GM19023 (cell line): ENCODE data around the gene DNAL4.

Experiments used
- ATAC-seq: cut with Tn5 transposase; IDR thresholded peaks from one replicate; pipeline ENCODE4 v1.9.1; 2021; ENCODE audit warnings: mild to moderate bottlenecking, moderate library complexity; ENCODE audit not compliant: unreplicated experiment

The DNAL4 gene

DNA sequence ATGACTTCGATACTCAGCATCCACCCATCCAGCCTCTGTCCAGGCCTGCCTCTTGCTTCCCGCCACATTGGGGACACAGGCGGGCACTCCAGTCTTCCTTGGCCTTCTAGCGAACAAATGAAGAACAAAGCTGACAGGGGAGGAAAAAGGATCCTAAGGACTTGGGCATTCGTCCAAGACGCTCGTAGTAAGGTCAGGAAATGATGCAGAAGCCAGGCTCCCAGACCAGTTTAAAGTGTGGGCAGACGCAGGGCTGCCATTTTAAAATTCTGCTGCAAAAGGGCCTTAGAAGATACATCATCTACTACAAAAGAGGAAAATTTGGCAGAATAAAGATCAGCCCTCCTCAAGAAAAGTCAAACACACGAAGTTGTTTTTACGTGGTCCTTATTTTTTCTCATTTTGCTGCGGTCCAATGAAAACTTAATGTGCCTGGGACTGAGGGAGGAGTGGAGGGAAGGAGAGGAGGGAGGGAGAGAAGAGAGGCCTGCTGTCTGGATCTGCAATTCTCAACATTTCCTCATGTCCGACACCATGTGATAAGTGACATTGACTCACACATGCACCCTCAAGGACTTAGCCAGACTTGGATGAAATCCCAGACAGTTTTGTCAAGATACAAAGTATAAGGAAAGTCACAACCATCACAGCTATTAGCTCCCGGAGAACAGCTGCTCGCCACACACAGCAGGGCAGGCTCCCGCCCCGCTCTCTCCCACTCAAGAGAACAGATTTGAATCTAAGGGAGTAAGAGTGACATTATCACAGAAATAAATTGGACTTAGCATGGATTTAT lies 5.7 kb downstream of the DNAL4 start:
- ATAC-seq, result no peak

DNA sequence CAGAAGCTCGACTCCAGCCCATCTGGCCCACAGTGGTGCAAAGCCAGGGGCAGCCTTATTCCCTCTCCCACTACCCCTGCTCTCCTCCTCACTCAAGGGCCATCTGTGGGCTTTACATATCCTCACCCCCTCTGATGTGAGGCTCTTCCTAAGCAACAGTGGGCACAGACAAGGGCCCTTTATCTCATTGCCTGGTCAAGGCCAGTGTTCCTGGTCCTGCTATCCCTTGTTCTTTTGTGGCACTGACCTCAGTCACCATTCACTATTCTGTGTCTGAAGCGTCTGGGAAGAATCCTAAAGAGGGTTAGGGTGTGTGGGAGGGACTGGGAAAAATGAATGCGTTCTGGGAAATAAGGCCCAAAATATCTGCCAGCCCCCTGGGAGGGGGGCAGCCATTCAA lies 7.3 kb downstream of the DNAL4 start:
- no peak for ATAC-seq

DNA sequence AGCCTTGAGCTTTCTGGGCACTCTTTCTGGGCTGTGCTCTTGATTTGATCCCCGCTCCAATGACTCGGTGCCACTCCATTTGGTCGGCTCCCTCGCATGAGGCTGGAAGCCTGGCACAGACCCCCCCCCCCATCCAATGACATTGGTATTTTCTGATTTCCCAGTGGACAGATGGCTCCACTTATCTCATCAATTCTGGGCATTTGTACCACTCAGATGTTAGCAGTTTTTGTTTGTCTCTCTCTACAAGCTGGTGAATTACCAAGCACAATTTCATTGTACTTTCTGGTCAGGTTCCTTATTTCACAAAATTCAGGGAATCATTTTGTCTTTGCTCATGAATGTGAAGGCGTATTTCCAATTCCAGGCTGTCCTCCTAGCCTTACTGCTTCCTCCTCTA lies 9.1 kb downstream of the DNAL4 start:
- no peak for ATAC-seq

DNA sequence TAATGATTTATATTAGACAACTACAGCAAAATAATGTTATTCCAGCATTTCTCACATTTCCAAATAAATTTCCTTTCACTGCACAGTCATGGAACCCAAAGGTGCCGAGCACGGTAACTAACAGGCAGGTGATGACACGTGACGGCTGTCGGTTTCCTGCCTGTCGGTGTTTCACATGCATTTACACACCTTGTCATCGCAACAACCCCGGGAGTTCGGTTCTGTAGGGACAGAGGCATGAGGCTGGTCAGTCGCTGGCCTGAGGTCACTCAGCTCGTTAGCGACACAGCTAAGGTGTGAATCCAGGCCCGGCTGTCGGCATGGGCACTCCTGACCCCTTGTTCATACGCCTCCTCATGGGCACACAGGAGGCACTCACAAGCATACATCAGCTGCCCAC lies 9.9 kb downstream of the DNAL4 start:
- no peak for ATAC-seq

DNA sequence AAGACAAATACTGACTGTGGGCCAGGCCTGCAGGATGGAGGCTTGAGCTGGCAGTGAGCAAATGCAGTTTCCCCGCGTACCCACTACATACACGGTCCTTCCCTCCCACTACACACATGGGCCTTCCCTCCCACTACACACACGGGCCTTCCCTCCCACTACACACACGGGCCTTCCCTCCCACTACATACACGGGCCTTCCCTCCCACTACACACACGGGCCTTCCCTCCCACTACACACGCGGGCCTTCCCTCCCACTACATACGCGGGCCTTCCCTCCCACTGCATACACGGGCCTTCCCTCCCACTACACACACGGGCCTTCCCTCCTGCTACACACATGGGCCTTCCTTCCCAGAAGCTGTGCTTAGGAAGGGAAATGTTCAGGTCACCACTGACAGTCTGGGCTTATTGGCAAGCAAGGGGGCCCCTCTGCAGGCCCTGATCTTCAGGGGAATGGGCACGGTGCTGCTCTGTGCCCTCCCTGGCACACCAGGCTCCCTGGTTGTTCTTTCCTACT lies 10.8 kb downstream of the DNAL4 start:
- ATAC-seq, result no peak

DNA sequence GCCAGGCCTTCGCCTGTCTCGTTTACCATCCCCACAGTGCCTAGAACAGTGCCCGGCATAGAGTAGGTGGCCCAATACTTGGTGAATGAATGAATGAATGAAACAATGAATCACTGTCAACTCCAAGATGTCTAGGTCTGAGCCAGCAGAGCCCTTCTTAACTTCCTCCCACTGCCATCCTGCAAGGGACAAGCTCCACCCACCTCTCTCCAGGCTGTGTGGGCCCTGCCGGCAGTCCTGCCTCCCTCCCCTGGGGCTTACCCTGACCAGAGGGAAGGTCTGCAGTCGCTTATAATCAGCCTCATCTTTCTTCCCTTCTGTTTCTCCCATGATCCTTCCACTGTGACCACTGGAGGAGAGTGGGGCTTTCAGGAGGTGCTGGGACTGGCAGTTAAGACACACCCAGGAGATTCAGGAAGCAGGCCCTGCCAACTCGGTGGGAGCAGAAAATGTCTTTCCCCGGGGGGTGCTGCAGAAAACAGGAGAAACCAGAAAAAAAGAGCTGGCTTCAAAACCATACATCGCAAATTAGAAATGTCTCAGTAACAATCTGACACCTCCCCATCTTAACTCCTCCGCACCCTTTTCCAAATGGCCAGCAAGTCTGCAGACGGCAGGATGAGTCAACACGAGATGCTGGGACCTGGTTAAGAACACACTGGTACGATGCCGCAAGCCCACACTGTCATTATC lies 11.4 kb downstream of the DNAL4 start:
- ATAC-seq, result no peak

DNA sequence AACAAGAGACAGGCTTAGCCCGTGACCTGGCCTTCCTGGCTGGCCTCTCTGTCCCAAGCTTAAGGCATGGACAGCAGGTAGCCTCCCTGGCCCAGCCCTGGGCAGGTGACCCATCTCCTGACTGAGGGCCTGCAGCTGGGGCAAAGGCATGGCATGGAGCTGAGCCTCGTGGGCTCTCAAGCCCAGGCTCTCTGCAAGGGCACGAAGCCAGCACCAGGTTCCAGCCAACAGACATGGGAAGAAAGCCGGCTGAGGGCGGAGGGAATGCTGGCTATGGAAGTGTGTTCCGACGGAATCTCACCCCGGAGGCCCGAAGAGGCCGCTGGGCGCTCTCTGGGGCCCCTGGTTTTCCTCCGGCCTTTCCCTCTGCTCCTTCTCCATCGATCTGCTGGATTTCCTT lies 12.9 kb downstream of the DNAL4 start:
- ATAC-seq, result no peak

DNA sequence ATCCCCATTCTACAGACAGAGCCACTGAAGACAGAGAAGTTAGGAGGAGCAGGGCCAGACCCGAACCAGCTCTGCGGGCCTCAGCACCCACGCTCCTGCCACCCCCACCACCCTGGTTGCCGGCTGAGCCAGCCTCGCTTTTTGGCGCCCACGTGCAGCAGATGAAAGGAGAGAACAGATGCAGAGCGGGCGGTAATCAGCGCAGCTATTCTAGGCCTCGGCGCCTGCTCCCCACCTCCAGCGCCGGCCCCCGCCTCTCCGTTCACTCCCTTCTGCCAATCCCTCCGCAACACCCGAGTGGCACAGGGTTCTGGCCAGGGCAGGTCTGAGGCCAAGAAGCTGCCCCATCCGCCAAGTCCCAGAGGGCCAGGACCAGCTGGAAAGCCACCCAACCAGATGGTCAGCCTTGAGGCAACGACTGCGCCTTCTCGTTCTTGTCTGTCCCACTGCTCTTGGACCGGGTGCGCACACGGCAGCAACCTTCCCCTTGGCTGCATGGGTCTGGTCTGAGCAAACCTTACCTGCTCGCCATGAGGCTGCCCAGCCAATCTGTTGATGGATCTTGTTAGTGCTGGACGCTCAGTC lies 16.8 kb downstream of the DNAL4 start:
- no peak for ATAC-seq

DNA sequence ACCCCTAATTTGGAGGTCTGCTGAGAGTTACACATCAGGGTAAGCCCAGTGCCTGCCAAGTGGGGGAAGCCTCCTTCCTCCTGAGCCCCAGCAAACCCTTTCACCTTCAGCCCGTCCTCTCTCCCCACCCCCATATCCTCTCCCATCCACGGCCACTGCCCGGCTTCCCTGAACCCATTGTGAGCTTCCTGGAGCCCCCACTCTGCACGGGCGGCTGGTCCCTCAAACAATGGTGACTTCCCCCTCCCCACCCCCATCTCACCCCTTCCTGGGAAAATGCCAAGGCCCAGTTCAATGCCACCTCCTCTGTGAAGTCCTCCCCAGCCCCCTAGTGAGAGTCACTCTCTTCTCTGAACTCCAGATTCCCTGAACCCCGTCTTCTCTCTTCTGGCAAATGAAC lies 17.9 kb downstream of the DNAL4 start:
- no peak for ATAC-seq

DNA sequence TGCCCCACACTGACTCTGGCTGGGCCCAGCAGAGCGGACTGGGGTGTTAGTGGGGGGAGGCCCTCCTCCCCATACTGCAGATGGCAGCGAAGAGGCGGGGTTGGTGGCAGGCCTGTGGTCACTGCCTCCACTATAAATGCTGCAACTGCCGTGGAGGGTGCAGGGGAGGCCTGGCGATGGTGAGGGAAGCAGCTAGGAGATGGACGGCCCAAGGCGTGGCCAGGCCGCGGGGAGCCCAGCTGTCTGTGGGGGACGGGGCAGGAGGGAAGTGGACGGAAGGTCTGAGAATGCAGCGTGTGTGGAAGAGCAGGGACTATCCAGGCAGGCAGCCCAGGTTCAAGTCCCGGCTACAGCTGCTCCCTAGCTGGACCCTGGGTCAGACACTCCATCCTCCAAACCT lies 18.3 kb downstream of the DNAL4 start:
- no peak for ATAC-seq

DNA sequence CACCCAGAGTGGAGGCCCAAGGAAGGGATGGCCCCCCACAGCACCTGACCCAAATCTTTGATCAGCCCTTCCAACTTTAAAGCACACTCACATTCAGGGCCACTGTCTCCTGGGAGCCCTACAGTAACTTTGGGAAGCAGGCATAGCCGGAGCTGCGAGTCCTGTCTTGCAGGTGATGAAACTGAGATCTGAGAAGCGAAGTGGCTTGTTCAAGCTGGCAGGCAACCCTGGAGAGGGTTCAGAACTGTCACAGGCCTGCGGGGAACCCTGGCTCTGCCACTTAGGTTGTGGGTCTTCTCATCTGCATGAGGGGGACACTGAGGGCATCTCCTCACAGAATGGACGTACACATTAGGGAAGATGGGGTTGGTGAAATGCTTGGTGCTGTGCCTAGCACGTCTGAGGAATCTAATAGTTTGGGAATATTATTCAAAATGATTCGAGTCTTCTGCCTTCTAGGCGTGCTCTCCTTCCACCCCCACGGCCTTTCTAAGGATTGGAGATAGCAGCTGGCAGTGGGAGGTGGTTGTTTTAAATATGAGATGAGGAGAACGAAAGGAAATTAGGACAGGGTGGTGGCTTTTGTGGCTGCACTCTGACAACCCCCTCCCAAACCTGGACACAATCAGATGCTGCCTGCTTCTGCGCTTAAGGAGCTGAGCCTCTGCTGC lies 19.3 kb downstream of the DNAL4 start:
- ATAC-seq, result no peak

DNA sequence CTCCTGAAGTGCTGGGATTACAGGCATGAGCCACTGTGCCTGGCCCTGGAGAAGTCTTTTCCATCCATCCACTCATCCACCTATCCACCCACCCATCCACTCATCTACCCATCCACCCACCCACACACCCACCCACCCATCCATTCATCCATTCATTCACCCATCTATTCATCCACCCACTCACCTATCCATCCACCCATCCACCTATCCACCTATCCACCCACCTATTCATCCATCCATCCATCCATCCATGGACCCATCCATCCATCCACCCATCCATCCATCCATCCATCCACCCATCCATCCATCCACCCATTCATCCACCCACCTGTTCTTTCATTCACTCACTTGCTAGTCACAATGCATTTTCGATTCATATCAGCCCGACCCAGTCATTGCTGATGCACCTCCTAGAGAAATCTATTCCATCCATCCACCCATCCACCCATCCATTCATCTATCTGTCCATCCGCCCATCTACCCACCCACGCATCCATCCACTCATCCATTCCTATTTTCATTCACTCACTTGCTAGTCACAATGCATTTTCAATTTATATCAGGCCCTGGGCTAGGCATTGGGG lies 20.5 kb downstream of the DNAL4 start:
- no peak for ATAC-seq

DNA sequence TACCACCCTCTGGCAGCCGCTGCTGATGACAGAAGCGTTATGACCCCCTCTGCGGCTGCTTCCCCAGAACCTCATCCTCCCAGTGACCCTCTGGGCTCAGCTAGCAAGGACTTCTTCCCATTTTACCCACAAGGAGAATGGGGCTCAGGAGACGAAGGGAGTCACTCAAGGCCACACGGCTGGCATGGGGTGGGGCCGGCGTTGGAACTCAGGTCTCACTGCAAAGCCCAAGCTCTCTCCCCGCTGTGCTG lies 21.4 kb downstream of the DNAL4 start:
- ATAC-seq, result no peak

DNA sequence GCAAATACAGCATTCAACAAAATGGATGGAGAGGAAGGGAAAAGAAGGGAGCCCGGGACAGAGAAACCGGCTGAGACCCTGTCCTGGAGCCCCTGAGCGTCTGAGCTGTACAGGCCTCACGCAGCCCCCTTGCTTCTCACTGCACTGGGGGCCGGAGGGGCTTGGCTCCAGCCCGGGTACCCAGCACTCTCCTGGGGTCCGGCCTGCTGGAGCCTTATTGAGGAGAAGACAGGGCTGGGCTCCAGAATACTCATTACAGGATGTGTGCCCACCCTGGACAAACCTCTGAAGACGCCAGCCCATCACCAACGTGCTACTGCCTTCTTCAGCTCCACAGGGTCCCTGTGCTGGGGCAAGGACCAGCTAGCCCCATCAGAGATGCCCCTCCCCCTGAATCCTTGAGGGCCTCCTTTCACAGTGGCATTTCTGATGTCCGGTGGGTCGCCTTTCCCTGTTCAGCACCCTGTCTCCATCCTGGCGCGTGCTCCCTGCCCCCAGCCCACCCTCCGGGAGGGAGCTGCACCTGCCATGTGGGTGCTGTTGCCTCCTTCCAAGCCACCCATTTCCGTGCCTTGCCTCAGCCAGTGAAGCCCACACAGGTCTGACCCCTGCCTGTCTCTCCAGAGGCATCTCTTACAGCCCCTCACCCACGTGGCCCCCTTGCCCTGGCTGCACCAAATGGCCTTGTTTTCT lies 23.5 kb downstream of the DNAL4 start:
- no peak for ATAC-seq

DNA sequence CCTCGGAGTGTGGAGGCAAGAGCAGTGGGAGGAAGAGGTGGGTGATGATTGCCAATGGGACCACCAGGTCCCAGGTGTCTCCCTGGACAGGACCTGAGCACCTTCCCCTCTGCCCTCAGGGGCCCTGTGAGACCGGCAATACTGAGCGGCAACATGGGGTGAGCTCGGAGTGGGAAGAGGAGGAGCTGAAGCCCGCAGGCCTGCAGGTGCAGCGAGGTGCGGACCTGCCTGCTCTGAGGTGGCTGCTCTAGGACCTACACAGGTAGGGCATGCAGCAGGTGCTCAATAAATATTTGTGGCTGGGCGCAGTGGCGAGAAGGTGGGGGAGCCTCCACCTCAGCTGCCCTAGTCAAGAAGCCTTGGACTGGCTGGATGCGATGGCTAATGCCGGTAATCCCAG lies 25.9 kb downstream of the DNAL4 start:
- ATAC-seq, result no peak

DNA sequence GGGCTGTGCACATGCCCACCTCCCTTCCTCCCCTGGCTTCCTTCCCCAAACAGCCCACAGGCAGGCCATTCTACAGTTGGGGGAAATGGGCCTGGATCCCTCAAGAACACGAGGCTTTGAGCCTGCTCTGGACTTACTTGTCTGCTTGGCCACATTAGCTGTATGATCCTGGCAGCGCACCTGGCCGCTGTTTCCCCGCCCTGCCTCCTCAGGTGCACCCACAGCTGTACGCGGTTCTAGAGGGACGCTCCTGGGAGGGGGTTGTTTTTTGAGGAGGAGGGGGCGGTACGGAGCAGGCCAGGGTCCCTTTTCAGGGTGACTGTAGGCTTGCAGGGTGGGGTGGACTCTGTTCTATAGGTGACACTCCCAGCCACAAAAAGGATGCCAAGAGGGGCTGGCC lies 26.6 kb downstream of the DNAL4 start:
- ATAC-seq, result no peak

DNA sequence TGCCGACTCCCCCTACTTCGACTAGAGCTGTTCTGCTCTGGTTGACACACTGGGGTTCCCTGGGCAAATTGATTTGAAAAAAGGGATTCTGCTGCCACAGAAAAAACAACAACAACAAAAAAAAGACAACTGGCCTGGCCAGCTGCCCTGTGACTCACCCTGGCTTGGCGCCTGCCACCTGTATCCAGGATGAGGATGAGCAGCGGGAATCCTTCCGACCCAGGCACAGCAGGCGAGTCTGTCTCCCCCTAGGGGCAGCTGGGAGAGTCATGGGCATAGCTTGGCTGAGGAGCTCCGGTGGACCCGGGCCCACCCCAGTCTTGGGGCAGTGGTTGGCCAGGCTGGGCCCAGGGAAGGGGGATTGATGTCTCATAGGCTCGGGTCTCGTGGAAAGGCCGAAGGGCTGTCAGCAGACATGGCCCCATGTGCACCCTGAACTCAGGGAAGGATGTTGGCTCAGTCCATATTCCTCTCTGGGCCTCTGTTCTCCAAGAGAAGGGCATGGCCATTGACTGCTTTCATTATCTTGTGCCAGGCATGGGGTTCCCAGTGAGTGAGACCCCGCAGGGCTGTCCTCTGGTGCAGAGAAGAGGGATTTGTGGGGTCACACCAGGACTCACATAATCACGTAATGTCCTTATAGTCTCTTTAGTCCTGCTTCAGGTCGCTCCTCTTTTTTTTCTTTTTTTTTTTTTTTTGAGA lies 27.7 kb downstream of the DNAL4 start:
- ATAC-seq, result no peak

DNA sequence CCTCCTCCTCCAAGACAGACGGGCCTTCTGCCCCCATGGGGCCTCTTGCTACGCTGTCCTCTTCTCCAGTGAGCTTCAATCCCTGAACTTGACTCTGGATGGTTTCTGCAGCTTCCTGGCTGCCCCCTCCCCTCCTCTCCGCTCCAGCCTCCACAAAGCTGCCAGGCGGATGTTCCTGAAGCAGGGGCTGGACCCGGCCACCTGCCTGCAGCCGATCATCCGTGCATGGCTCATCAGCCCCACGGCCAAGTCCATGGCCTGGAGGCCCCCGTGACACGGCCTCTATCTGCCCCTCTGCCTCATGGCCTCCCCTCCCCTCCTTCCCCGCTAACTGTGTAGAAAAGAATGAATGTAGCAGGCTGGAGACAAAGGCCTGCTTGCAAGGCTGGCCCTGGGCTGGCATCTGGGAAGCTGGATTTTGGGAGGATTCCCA lies 31.4 kb downstream of the DNAL4 start:
- no peak for ATAC-seq

DNA sequence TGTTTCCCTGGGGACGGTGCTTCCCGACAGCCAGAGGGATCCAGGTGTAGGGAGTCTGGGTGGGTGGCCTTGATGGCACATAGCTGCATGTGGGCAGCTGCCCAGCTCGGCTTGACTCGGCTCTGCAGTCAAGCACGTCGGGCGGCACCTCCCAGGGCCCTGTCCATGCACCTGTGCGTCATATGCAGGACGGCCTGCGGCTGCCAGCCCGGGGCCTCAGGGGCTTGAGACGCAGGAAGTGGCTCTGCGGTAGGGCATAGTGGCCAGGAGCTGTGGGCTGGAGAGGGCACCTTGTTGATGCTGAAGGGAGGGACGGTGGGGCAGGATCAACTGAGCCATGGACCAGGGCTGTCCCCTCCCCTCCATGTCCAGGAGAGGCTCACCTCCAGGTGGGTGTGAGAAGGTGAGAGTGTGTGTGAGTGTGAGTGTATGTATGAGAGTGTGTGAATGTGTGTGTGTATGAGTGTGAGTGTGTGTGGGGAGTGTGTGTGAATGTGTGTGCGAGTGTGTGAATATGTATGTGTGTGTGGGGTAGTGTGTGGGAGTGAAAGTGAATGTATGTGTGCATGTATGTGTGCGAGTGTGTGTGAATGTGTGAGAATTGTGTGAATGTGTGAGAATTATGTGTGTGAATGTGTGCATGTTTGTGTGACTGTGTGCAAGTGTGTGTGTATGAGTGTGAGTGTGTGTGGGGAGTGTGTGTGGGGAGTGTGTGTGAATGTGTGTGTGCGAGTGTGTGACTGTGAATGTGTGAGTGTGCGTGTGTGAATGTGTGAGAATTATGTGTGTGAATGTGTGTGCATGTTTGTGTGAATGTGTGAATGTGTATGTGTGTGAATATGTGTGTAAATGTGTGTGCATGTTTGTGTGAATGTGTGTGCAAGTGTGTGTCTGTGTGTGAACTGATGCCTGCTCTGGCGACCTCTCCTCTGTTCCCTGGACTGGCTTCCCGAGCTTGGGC lies 32.5 kb downstream of the DNAL4 start:
- ATAC-seq, result no peak
